Measurements from ENCODE around the gene SKAP1.

DNA sequence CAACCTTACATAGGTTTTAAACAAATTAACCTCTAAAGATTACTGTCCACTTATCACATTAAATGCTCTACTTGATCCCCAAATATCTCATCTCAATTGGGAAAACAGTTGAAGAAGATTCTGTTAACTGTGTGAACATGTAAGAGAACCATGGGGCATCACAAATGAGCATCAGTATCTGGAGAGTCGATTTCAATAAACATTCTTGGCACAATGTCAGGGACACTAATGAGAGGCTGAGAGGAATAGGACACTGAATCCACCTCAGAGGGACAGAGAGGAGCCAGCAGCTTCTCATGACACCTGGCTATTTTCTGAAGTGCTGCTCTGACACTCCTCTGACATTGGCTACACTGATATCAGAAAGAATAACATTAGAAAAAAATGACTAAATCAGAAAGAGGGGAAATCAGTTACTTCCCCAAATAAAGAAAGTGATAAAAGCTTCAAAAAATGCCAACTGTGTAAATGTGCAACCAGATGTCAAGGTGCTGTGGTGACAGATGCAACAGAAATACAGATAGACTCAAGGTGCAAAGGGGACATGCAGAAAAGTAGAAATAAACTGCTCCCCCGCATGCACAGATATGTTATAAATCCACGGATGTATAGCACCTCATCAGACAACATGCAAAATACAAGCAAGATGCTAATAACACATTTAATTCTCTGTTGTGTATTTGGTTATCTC lies 255.0 kb downstream of the SKAP1 start:
- TF ChIP-seq CTCF (IDR thresholded peaks at IDR 0.05; ENCODE audit: insufficient read depth, low read depth, low read length): no peak
- no peak for TF ChIP-seq EZH2 (IDR thresholded peaks at IDR 0.05; ENCODE audit: insufficient read depth, low read length)
